H1 (cell line): Measurements from ENCODE around the gene NAA10. TPM values are rescaled to one million over a fixed set of nuclear protein-coding genes. Genes with fewer than 3 reads are reported as not detected.

Experiments
- E2F6 ChIP-seq: IDR thresholded peaks from 2 replicates; pipeline ENCODE4 v1.6.1; 2012; ENCODE audit warnings: inconsistent platforms
- polyA plus RNA-seq, 7 experiments: library from polyadenylated mRNA; depleted of rRNA in 3 of 7; stranded (reverse) in 5 of 7; unstranded in 2 of 7; fragments of >200 nt in 5 of 7; fragments of 200-250 nt in 2 of 7; gene quantifications; 1 replicate in 5 of 7; 2 replicates in 1 of 7; 4 replicates in 1 of 7; pipeline versions ENCODE4 v1.2.1 to v1.2.3, GENCODE V29; 2011 to 2013; ENCODE audit warnings: missing spikeins in 2 of 7, mixed read lengths in 2 of 7
- total RNA-seq: library from RNA; stranded (reverse); fragmentation: NEBNext Ultra II Directional; extraction: Animal tissue kit (Norgen Biotek cat#: 25700); gene quantifications from 2 replicates; pipeline ENCODE4 v1.2.1, GENCODE V29; 2021

NAA10 gene
- total and polyA plus RNA-seq, 2 of the 8 experiments (the other 6 are each of a cell fraction or from before 2014, with no cell fraction given) = 80.4 to 98.8 TPM

- no peak for TF ChIP-seq E2F6
Measured at GRCh38 chrX:153929576-153929975, 5.3 kb downstream of the NAA10 start (continued).
